Activated CD8-positive, alpha-beta memory T cell treated with anti-CD3 and anti-CD28 coated beads for 48 hours (primary cell): ENCODE results near the gene FLG2.

Experiments
- DNase-seq, 3 experiments: peaks; one replicate each; pipeline ENCODE4 v3.0.0-alpha.2; 2020; ENCODE audit warnings: low read depth in 2 of 3, low spot score in 2 of 3

The FLG2 gene

GRCh38 chr1:152359906-152360305 lies at the start of gene FLG2:
Gene FLG2, minus strand, starts transcription at chr1:152360006. Its CDS starts 1,122 bp downstream, at chr1:152358884.
- no peak for DNase-seq

- no peak for DNase-seq
Measured at GRCh38 chr1:152408664-152409063, 48.9 kb upstream of the FLG2 start.

GRCh38 chr1:152398812-152399698 lies 39.2 kb upstream of the FLG2 start:
- DNase-seq: no peak

GRCh38 chr1:152397474-152397873 lies 37.7 kb upstream of the FLG2 start:
- no peak for DNase-seq

GRCh38 chr1:152394151-152394550 lies 34.3 kb upstream of the FLG2 start:
- no peak for DNase-seq

GRCh38 chr1:152392909-152393308 lies 33.1 kb upstream of the FLG2 start:
- DNase-seq: no peak

GRCh38 chr1:152388889-152389288 lies 29.1 kb upstream of the FLG2 start:
- no peak for DNase-seq

GRCh38 chr1:152386940-152387339 lies 27.1 kb upstream of the FLG2 start:
- DNase-seq: no peak

- no peak for DNase-seq
Measured at GRCh38 chr1:152380932-152381331, 21.1 kb upstream of the FLG2 start.

- no peak for DNase-seq
Measured at GRCh38 chr1:152374451-152374850, 14.6 kb upstream of the FLG2 start.

- DNase-seq: no peak
Measured at GRCh38 chr1:152372672-152373071, 12.9 kb upstream of the FLG2 start.

- no peak for DNase-seq
Measured at GRCh38 chr1:152367436-152367835, 7.6 kb upstream of the FLG2 start.

- no peak for DNase-seq
Measured at GRCh38 chr1:152356736-152357135, 3.1 kb downstream of the FLG2 start.

GRCh38 chr1:152349611-152350010 lies 10.2 kb downstream of the FLG2 start:
- DNase-seq: no peak

GRCh38 chr1:152348447-152348846 lies 11.4 kb downstream of the FLG2 start:
- DNase-seq: no peak

- DNase-seq: peak in 1 of 3 experiments; percentile 18
Measured at GRCh38 chr1:152347116-152347728, 12.6 kb downstream of the FLG2 start.

GRCh38 chr1:152344438-152344837 lies 15.4 kb downstream of the FLG2 start:
- no peak for DNase-seq

- no peak for DNase-seq
Measured at GRCh38 chr1:152343006-152343405, 16.8 kb downstream of the FLG2 start.

- no peak for DNase-seq
Measured at GRCh38 chr1:152335399-152335798, 24.4 kb downstream of the FLG2 start.

GRCh38 chr1:152328801-152329391 lies 30.9 kb downstream of the FLG2 start:
- no peak for DNase-seq

- no peak for DNase-seq
Measured at GRCh38 chr1:152325111-152325510, 34.7 kb downstream of the FLG2 start, which contains the start of gene FLG. Gene FLG, minus strand, starts transcription at chr1:152325239. Its CDS starts 9,783 bp downstream, at chr1:152315456.

- DNase-seq: no peak
Measured at GRCh38 chr1:152313970-152314369, 45.8 kb downstream of the FLG2 start.
